HL-60/S4 treated with retinoic acid at 250 ng/mL for 4 days and 3 days (cell line): ENCODE data around the gene PRAMEF5.
"Not testable (repeated sequence)": the region's sequence is repeated elsewhere in the genome, so short reads cannot be mapped to it uniquely, and the experiment has no call there.

Source experiments
- in situ Hi-C: fragments of 300-500 bp; cut with MboI; formaldehyde crosslinking; loops from 2 replicates; pipeline ENCODE4 v1.7.0; 2022; ENCODE audit warnings: low sequenced_read_pairs

The PRAMEF5 gene

GRCh38 chr1:13265124-13265523, 11.1 kb downstream of the PRAMEF5 start:
- in situ Hi-C loops, result not testable (repeated sequence)

GRCh38 chr1:13277016-13277415, 23.0 kb downstream of the PRAMEF5 start:
- in situ Hi-C loops, result not testable (repeated sequence)

GRCh38 chr1:13279617-13280016, 25.6 kb downstream of the PRAMEF5 start:
- in situ Hi-C loops, result not testable (repeated sequence)

- in situ Hi-C loops, result not testable (repeated sequence)
Measured at GRCh38 chr1:13285037-13285436, 31.0 kb downstream of the PRAMEF5 start, which contains the start of gene PRAMEF8. Gene PRAMEF8 (minus strand): TSS chr1:13285137. CDS start chr1:13284091, 1,046 bp downstream.

GRCh38 chr1:13289030-13289429, 35.0 kb downstream of the PRAMEF5 start:
- in situ Hi-C loops, result not testable (repeated sequence)

- in situ Hi-C loops, result not testable (repeated sequence)
Measured at GRCh38 chr1:13297216-13297931, 43.4 kb downstream of the PRAMEF5 start.

GRCh38 chr1:13298699-13299098, 44.7 kb downstream of the PRAMEF5 start:
- in situ Hi-C loops, result not testable (repeated sequence)

GRCh38 chr1:13302197-13302596, 48.2 kb downstream of the PRAMEF5 start:
- in situ Hi-C loops, result not testable (repeated sequence)

- in situ Hi-C loops, result not testable (repeated sequence)
Measured at GRCh38 chr1:13303239-13303638, 49.2 kb downstream of the PRAMEF5 start, which contains the start of gene PRAMEF33. Gene PRAMEF33 (plus strand): TSS chr1:13303539. CDS start chr1:13305955, 2,416 bp downstream.
